Stimulated activated CD8-positive, alpha-beta memory T cell treated with anti-CD3 and anti-CD28 coated beads, Interleukin-15, amount 100 ng/mL, for 4 hours (primary cell): ENCODE data around the gene NVL.

Experiments
- DNase-seq, 2 donors: peaks; one replicate each; pipeline ENCODE4 v3.0.0-alpha.2; 2020; ENCODE audit warnings: low read depth in 2 of 2

The NVL gene

DNA sequence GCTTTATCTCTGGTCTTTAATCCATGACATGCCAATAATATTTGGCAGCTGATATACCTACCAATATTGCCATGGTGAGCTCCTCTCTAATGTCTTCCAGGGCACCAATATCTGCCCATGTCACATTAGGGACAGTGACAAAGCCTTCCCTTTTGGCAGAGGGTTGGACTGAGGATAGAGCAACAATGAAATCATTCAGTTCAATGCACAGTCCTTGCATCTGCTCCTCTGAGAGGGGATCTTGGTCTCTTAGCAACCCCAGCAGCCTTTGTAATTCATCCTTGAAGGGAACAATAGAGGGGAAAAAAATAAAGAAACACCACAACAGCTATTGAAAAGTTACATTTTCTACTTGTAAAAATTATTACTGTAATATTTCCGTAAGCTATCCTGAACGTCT lies 42.3 kb downstream of the NVL start:
- no peak for DNase-seq

DNA sequence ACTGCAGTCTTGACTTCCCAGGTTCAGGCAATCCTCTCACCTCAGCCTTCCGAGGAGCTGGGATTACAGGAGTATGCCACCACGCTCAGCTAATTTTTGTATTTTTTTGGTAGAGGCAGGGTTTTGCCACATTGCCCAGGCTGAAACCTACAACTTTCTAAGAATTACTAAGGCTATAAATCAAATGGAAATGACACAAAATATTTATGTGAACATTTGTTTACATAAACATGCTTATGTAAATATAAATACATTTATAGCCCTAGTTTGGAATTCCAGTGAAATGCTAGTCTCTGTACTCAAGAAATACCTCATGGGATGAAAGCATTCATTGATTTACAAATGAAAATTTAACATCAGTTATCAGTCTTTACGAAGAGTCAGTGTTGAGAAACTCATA lies 47.8 kb downstream of the NVL start:
- no peak for DNase-seq

GRCh38 chr1:224276771-224277487 lies 53.0 kb downstream of the NVL start:
- DNase-seq, result no peak

DNA sequence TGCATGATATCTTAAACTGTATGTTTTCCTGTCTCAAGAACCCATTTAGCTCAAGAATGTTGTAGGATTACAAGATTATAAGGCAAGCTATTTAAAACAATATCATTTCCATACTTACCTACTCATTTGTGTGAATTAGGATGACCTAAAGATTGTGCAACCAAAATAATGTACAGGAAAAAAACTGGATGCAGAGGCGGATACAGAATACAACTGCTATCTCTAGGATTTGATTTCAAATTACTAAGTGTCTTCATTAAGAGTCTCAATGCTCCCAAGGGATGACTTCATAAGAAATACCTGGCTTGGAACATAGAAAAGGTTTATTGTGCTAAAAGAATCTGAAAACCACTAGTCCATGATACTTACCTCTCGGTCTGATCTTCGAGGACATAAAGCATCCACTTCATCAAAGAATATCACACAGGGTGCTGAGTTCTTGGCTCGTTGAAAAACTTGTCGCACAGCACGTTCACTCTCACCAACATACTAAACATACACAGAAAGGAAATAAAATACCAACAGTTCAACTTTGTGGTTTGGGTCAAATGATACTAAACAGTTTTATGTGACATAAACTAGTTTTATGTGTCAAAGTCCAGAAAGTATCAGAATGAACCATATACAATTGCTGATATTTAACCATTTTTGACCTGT lies 54.9 kb downstream of the NVL start:
- no peak for DNase-seq

DNA sequence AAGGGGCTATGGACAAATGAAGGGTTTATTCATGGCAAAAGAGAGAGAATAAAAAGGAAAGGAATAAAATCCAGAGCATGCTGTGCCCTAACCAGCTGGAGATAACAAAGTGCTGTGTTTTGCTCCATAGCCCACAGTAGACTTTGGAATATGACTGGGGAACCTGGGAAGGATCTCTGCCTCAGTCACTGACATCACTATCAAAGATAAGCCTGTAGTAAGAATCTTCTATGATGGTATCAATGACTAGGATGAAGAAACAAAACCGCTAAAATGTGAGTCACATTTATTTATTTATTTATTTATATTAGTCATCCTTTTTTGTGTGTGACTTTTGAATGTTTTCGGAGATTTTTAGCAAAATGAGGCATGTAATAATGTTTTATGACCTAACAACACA lies 56.3 kb downstream of the NVL start:
- no peak for DNase-seq

DNA sequence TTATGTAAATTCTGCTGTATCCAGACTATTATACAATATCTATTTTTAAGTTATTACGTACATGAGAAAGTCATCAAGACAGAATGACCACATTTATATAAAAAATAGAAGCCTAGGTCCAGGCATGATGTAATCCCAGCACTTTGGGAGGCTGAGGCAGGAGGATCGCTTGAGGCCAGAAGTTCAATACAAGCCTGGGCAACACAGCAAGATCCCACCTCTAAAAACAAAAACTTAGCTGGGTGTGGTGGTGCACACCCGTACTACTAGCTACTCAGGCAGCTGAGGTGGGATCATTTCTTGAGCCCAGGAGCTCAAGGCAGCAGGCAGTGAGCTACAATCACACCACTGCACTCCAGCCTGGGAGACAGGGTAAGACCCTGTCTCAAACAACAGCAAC lies 58.9 kb downstream of the NVL start:
- no peak for DNase-seq

GRCh38 chr1:224267925-224268324 lies 62.0 kb downstream of the NVL start:
- no peak for DNase-seq

GRCh38 chr1:224266915-224267856 lies 62.8 kb downstream of the NVL start:
- no peak for DNase-seq

DNA sequence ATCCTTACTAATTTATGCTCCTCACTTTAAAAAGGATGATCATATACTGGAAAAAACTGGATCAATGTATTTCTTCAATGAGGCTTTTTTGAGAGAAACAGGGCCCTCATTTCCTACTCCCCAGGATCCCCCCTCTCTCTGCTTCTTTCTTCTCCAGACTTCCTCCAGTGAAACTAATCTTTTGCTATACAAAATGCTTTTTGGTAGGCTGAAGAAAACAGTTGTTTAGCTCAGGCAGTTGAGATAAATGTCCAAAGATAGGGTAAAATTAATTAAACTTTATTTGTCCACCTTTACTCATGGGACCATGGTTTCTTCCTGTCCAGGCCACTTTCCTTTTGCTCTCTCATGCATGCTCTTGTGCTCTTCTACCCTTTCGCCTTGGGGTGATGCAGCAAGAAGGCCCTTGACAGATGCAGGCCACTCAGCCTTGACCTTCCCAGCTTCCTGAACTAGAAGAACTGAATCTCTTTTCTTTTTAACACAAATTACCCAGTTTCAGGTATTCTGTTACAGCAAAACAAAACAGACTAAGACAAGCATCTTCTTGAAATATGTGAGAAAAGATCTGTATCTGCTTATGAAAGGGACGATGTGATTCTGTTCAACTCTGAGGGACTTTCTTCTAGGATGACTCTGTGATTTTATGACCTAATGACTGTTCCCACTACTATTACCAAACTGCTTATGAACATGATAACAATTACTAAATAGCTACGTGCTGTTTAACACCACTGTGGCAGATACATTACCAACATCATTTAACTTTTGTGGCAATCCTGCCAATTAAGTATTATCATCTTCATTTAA lies 63.7 kb downstream of the NVL start:
- DNase-seq, result no peak

DNA sequence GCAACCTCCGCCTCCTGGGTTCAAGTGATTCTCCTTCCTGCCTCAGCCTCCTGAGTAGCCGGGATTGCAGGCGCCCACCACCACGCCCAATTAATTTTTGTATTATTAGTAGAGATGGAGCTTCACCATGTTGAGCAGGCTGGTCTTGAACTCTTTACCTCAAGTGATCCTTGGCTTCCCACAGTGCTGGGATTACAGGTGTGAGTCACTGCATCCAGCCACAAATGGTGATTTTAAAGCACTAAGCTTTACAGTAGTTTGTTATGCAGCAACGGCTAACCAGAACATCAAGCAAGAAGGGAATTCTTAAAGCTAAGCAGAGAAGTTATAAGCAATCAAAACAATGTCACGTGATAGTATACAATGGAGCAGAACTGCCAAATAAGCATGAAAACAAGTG lies 65.7 kb downstream of the NVL start:
- DNase-seq, result no peak

DNA sequence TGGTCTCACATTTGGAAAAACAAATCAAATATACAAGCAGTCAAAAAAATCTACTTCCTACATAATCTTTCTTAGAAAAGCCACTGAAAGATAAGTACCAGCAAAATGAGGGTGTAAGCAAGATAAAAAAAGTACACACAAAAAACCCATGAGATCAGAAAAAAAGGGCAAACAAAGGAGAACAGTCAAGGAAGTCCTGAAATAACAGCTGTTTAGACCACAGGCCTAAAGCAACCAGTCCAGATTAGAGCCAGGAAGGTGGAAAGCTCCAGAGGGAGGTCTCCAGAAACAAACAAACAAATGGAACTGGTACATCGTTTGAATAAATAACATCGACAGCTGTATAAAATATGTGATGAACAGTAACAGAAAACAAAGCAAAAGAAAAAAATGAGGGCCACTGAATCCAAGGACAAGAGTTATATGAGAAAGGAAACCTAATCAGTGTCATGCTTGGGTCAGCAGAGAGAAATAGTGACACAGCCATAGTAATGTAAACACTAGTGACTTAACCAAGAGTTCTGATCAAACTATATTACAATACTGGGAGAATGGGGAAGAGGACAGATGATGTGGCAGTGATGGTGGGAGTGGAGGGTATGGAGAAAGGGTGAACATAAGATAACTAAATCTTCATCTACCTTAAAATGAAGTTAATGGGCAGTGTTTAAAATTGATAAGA lies 67.5 kb downstream of the NVL start:
- DNase-seq, result no peak

DNA sequence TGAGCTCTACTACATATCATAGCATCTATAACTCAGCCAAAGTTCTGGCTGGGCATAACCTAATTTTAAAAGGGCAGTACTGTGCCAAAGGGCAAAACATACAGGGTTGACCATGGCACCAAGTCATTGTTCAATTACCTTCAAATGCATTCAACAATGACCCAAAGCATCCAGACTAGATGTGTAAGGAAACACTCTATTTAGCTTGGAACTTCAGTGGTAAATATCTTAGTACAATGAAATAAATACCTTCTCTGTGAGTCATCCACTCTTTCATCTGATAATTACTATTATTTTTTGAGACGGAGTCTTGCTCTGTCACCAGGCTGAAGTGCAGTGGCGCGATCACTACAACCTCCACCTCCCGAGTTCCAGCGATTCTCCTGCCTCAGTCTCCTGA lies 70.0 kb downstream of the NVL start:
- DNase-seq, result no peak

DNA sequence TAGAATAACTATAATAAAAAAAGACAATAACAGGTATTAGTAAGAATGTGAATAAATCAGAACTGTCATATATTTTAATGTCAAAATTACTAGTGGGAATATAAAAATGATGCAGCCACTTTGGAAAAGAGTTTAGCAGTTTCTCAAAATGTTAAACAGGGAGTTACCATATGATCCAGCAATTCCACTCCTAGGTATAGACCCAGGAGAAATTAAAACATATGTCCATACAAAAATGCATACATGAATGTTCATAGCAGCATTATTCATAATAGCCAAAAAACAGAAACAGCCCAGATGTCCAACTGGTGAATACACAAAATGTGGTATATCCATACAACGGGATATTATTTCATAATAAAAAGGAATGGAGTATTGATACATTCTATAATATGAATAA lies 71.6 kb downstream of the NVL start:
- DNase-seq, result no peak

GRCh38 chr1:224256640-224257039 lies 73.3 kb downstream of the NVL start:
- DNase-seq, result no peak

DNA sequence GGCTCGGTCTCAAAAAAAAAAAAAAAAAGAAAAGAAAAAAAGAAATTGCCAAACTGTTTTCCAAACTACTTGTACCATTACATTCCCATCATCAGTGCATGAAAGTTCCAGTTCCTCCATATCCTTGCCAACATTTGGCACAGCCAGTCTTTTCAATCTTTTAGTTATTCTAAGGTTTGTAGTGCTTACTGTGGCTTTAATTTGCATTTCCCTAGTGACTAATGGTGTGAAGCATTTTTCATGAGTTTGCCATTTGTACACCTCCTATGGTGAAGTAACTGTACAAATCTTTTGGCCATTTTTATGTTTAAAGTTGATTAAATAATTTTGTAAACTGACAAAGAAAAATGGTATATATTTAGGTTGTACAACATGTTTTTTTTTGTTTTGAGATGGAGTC lies 76.3 kb downstream of the NVL start:
- no peak for DNase-seq

DNA sequence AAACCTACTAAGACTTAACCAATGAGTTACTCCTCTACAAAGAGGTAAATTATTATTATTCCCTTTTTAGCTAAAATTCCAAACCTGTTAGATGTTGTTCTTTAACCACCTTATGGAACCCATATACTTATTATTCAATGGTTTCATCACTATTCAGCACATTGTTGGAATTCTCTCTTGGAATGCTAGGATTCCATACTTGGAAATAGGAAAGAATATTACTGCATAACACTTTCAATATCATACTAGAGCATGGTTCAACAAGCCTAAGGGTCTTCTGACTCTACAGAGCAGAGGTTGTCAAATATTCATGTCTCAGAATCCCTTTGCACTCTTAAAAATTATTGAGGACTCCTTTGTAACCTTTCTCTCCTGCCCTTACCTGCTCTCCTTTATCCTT lies 77.5 kb downstream of the NVL start:
- no peak for DNase-seq

DNA sequence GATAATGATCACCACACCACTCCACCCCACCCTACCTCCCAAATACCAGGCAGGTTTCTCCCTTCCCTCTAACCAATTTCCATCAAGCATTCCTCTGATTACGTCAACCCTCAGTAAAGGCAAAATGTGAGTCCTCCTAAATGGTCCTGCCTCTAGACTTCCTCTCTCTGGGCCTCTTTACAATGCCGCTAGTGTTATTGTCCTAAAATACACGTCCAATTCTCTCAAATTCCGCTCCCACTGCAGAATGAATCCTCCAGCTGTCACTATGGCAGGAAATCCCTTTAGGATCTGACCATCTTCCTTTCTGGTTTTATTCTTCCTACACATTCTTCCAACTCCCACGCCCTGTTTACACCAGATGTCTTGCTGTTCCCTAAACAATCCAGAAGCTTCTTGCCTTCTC lies 78.2 kb downstream of the NVL start:
- DNase-seq, result no peak

GRCh38 chr1:224245188-224245587 lies 84.8 kb downstream of the NVL start:
- DNase-seq, result no peak

DNA sequence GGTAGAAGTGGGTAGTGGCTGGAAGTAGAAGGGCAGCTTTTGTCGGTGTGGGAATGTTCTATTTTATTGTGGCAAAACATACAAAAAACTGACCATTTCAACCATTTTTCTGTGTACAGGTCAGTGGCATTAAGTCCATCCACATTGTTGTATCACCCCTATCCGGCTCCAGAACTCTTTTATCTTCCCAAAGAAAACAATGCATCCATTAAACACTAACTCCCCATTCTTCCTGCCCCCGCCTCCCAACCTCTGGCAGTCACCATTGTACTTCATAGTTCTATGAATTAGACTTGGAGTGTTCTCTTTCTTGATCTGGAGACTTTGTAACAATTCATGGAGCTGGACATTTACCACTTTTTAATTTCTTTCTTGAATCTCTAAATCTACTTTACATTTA lies 91.2 kb downstream of the NVL start:
- no peak for DNase-seq

DNA sequence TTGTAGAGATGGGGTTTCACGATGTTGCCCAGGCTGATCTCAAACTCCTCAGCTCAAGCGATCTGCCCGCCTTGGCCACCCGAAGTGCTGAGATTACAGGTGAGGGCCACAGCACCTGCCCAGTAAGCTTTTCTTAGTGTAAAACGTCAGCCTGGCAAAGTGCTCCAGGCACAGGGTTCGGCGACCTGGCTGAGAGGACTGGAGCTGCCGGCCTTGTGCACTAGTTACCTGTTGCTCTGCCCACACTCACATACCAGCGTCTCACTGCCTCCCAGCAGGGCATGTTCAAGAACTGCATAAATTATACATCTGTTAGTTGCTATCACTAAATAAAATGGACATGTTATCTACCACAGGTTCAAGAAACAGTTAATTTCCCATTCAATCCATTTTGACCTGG lies 91.8 kb downstream of the NVL start:
- no peak for DNase-seq
